Stomach smooth muscle (tissue), 2 donors: ENCODE measurements around the gene IL1RAP.

Source experiments
- H3K27ac ChIP-seq: one replicate; pipeline ENCODE4 v1.7.0; 2013; ENCODE audit warnings: mild to moderate bottlenecking, low read length, inconsistent platforms
- H3K27me3 ChIP-seq, 2 donors: one replicate each; pipeline ENCODE4 v1.7.0; 2013; ENCODE audit warnings: low read length in 2 of 2; ENCODE audit not compliant: insufficient read depth in 2 of 2, control insufficient read depth in 1 of 2
- H3K36me3 ChIP-seq, 2 donors: one replicate each; pipeline ENCODE4 v1.7.0; 2013; ENCODE audit warnings: low read length in 2 of 2; ENCODE audit not compliant: control insufficient read depth in 2 of 2, insufficient read depth in 2 of 2
- H3K4me1 ChIP-seq: one replicate; pipeline ENCODE4 v1.7.0; 2013; ENCODE audit warnings: low read length; ENCODE audit not compliant: control insufficient read depth, insufficient read depth
- H3K4me3 ChIP-seq, 2 donors: one replicate each; pipeline ENCODE4 v1.7.0; 2013; ENCODE audit warnings: low read length in 2 of 2
- H3K9ac ChIP-seq, 2 donors: one replicate each; pipeline ENCODE4 v1.7.0; 2013; ENCODE audit warnings: low read length in 2 of 2, mild to moderate bottlenecking in 1 of 2
- H3K9me3 ChIP-seq, 2 donors: one replicate each; pipeline ENCODE4 v1.7.0; 2013; ENCODE audit warnings: low read length in 2 of 2; ENCODE audit not compliant: control insufficient read depth in 2 of 2
- donor health status: healthy.
- donor health status: Pancreatic carcinoma.

IL1RAP gene

DNA sequence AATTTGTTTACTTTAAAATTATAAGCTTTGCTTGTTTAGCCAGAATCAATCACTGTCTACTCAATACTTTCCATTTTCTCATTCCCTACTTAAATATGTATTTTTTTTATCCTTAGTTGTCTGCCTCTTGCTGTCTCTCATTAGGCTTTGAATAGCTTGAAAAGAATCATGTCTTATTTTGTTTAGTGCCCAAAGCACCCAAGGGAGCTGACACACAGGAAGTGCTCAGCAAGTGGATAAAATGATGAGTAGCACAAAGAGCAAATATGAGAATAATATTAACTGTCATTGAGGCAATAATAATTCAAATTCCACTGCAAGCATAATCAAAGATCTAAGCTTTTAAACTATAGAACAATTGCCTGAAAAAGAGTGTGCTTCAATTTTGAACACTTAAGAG lies 19.0 kb upstream of the IL1RAP start:
- Histone ChIP-seq H3K36me3 (no peaks in the 10 kb centered on the region), H3K27ac (no peak overlapping the region), H3K4me1 (no peaks in the 10 kb centered on the region), H3K9ac (no peak overlapping the region), H3K27me3 (no peaks in the 10 kb centered on the region), H3K4me3 (no peak overlapping the region), H3K9me3 (no peaks in the 10 kb centered on the region)

DNA sequence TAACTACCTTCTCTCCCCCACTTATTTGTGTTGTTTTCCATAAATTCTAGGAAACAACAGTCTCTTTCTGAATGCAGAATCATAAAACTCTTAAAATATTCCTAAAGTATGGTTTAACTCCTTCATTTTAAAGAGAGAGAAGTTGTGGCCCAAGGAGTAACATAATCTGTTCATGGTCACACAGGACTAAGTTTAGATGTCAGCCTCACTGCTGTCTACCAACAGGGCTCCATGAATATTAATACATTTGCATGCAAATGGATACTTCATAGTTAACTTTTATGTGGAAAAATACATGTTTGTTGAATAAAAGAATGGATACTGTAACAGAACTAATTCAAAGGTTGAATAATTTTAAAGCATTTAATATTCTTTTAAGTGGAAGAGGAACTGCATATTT lies 18.5 kb upstream of the IL1RAP start:
- no peak overlapping the region for H3K9ac ChIP-seq
- H3K4me1 ChIP-seq = no peaks in the 10 kb centered on the region
- no peak overlapping the region for H3K27ac ChIP-seq
- no peaks in the 10 kb centered on the region for H3K9me3 ChIP-seq
- no peak overlapping the region for H3K4me3 ChIP-seq
- no peaks in the 10 kb centered on the region for H3K36me3 ChIP-seq
- no peaks in the 10 kb centered on the region for H3K27me3 ChIP-seq

DNA sequence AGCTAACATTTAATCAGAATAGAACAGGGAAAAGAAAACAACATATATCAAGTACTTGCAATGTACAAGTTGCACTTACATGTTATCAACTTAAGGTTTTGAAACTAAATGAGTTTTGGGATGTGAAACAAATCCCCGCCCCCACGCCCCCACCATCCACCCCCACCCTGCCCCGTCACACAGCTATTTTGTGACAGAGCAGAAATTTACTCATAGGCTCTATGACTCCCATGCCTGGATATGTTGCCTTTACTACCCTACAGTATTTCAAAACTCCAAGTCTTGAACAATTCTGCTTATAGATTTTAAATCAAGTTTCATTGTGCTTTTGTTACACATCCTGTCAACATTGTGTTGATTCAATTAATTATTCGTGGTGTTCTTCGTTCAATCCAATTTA lies 18.1 kb upstream of the IL1RAP start:
- H3K9me3 ChIP-seq = no peaks in the 10 kb centered on the region
- H3K9ac ChIP-seq = no peak overlapping the region
- no peaks in the 10 kb centered on the region for H3K4me1 ChIP-seq
- no peak overlapping the region for H3K4me3 ChIP-seq
- no peaks in the 10 kb centered on the region for H3K36me3 ChIP-seq
- no peak overlapping the region for H3K27ac ChIP-seq
- no peaks in the 10 kb centered on the region for H3K27me3 ChIP-seq

DNA sequence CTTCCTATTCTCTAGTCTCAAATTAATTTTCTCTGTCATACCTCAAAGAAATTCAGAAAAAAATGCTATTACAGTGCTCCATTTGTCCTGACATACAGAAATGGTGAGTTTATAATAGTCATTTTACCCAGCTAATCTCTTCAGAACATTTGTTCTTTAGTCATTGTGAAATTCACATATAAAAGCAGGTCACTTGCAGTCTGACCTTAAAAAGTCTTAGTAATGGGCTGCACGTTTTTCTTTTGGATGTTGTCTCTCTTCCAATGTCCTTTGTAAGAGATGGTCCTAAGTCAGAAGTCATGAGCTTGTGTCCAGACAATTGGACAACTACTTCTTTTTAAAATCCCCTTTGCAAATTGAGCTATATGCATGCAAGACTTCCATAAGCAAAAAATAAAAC lies 17.0 kb upstream of the IL1RAP start:
- Histone ChIP-seq H3K9me3 (no peaks in the 10 kb centered on the region), H3K36me3 (no peaks in the 10 kb centered on the region)

DNA sequence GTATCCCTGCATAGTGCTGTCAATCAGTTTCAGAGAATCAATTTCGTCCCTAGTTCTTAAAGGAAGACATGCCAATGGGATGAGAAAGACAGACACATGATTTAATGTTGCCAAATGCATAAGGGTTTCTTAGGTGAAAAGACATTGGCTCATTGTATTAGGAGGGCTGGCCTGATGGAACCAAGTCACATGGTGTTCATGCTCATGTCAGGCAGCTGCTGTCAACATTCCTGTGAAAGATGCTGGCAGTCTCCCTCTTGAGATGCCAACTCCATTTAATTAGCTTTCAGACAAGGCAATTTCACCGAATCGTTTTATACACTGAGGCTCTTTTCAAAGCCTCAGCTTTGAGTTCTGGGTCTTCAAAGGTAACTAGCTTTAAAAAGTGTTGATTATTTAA lies 16.1 kb upstream of the IL1RAP start:
- H3K9me3 ChIP-seq = no peaks in the 10 kb centered on the region
- no peaks in the 10 kb centered on the region for H3K27me3 ChIP-seq
- H3K4me3 ChIP-seq = no peak overlapping the region
- no peak overlapping the region for H3K9ac ChIP-seq
- H3K27ac ChIP-seq = no peak overlapping the region
- H3K36me3 ChIP-seq = no peaks in the 10 kb centered on the region
- no peaks in the 10 kb centered on the region for H3K4me1 ChIP-seq

More for the DNA sequence above, 17.0 kb upstream of the IL1RAP start:
- no peaks in the 10 kb centered on the region for H3K4me1 ChIP-seq
- H3K27ac ChIP-seq = no peak overlapping the region
- no peak overlapping the region for H3K9ac ChIP-seq
- H3K4me3 ChIP-seq = no peak overlapping the region
- H3K27me3 ChIP-seq = no peaks in the 10 kb centered on the region

DNA sequence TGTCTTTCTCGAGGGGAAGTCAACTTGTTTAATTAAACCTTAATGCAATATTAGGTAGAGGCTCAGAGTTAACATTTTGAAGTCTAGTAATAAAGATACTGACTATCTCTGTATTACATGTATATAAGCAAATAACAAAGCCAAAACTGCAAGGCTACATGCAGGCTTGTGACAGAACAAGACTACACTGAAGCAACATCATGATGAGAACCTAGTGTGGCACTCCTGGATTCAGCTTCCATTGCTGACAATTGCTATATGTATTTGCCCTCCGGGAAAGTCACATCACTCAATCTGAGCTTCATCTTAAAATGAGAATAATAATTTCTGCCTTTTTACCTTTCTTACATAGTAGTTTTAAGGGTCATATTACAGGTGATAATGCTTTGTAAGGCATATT lies 15.6 kb upstream of the IL1RAP start:
- H3K4me1 ChIP-seq = no peaks in the 10 kb centered on the region
- no peak overlapping the region for H3K4me3 ChIP-seq
- no peak overlapping the region for H3K27ac ChIP-seq
- H3K36me3 ChIP-seq = no peaks in the 10 kb centered on the region
- H3K27me3 ChIP-seq = no peaks in the 10 kb centered on the region
- no peak overlapping the region for H3K9ac ChIP-seq
- H3K9me3 ChIP-seq = no peaks in the 10 kb centered on the region

GRCh38 chr3:190499122-190499521 lies 14.8 kb upstream of the IL1RAP start:
- no peaks in the 10 kb centered on the region for H3K9me3 ChIP-seq
- H3K36me3 ChIP-seq = no peaks in the 10 kb centered on the region
- no peaks in the 10 kb centered on the region for H3K4me1 ChIP-seq
- no peaks in the 10 kb centered on the region for H3K27me3 ChIP-seq
- H3K9ac ChIP-seq = no peak overlapping the region
- H3K27ac ChIP-seq = no peak overlapping the region
- no peak overlapping the region for H3K4me3 ChIP-seq

GRCh38 chr3:190502946-190503345 lies 10.9 kb upstream of the IL1RAP start:
- H3K9ac ChIP-seq = no peak overlapping the region
- H3K27ac ChIP-seq = no peak overlapping the region
- no peaks in the 10 kb centered on the region for H3K9me3 ChIP-seq
- no peaks in the 10 kb centered on the region for H3K4me1 ChIP-seq
- H3K36me3 ChIP-seq = no peaks in the 10 kb centered on the region
- no peaks in the 10 kb centered on the region for H3K27me3 ChIP-seq
- no peak overlapping the region for H3K4me3 ChIP-seq

- Histone ChIP-seq H3K36me3 (no peaks in the 10 kb centered on the region), H3K9me3 (no peaks in the 10 kb centered on the region), H3K27ac (no peak overlapping the region), H3K27me3 (no peaks in the 10 kb centered on the region), H3K4me1 (no peaks in the 10 kb centered on the region), H3K9ac (no peak overlapping the region), H3K4me3 (no peak overlapping the region)
These were observed 9.3 kb upstream of the IL1RAP start for GRCh38 chr3:190504354-190505125.

- Histone ChIP-seq H3K36me3 (no peaks in the 10 kb centered on the region), H3K27me3 (peaks cover 0 to 2% of the 10 kb centered on the region in 2 donors), H3K9me3 (no peaks in the 10 kb centered on the region), H3K4me1 (no peaks in the 10 kb centered on the region), H3K4me3 (no peak overlapping the region), H3K27ac (no peak overlapping the region), H3K9ac (no peak overlapping the region)
These were observed 8.4 kb upstream of the IL1RAP start for GRCh38 chr3:190505381-190506003.

DNA sequence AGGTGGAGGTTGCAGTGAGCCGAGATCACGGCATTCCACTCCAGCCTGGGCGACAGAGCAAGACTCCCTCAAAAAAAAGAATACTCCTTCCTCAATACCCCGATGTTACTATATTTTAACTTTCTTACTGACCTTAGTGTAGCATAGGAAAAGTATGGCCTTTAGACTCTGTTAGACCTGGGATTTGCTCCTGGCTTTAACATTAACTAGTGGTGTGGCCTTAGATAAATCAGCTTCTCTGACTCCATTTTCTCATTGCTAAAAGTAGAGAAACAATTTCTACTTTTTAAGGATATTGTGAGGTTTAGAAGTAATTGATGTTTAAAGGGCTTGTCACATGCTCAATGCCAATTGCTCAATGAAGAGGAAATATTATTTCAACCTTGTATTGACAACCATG lies 7.6 kb upstream of the IL1RAP start:
- Histone ChIP-seq H3K27me3 (peaks cover 0 to 2% of the 10 kb centered on the region in 2 donors), H3K27ac (no peak overlapping the region)

More for the DNA sequence above, 7.6 kb upstream of the IL1RAP start:
- no peak overlapping the region for H3K4me3 ChIP-seq
- H3K9ac ChIP-seq = no peak overlapping the region
- no peaks in the 10 kb centered on the region for H3K4me1 ChIP-seq
- H3K36me3 ChIP-seq = no peaks in the 10 kb centered on the region
- H3K9me3 ChIP-seq = no peaks in the 10 kb centered on the region
